Skin epidermis (tissue), 12 donors: ENCODE data around the gene SLC2A5.
A peak's percentile ranks its signal among the peaks of the same experiment; 100 is the strongest.

Experiments
- H3K27ac ChIP-seq, 21 experiments: fragments of 200-600 bp; sonication (generic) in 11 of 21; one replicate each; pipeline ENCODE4 v1.5.0; 2020; ENCODE audit warnings: mild to moderate bottlenecking in 3 of 21, inconsistent platforms in 2 of 21, moderate library complexity in 2 of 21
- H3K4me3 ChIP-seq, 7 experiments: fragments of 200-600 bp; sonication (generic) in 2 of 7; one replicate each; pipeline ENCODE4 v1.5.0; 2020; ENCODE audit warnings: inconsistent platforms in 2 of 7, mild to moderate bottlenecking in 2 of 7, moderate library complexity in 1 of 7

The SLC2A5 gene, protein sequence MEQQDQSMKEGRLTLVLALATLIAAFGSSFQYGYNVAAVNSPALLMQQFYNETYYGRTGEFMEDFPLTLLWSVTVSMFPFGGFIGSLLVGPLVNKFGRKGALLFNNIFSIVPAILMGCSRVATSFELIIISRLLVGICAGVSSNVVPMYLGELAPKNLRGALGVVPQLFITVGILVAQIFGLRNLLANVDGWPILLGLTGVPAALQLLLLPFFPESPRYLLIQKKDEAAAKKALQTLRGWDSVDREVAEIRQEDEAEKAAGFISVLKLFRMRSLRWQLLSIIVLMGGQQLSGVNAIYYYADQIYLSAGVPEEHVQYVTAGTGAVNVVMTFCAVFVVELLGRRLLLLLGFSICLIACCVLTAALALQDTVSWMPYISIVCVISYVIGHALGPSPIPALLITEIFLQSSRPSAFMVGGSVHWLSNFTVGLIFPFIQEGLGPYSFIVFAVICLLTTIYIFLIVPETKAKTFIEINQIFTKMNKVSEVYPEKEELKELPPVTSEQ

DNA sequence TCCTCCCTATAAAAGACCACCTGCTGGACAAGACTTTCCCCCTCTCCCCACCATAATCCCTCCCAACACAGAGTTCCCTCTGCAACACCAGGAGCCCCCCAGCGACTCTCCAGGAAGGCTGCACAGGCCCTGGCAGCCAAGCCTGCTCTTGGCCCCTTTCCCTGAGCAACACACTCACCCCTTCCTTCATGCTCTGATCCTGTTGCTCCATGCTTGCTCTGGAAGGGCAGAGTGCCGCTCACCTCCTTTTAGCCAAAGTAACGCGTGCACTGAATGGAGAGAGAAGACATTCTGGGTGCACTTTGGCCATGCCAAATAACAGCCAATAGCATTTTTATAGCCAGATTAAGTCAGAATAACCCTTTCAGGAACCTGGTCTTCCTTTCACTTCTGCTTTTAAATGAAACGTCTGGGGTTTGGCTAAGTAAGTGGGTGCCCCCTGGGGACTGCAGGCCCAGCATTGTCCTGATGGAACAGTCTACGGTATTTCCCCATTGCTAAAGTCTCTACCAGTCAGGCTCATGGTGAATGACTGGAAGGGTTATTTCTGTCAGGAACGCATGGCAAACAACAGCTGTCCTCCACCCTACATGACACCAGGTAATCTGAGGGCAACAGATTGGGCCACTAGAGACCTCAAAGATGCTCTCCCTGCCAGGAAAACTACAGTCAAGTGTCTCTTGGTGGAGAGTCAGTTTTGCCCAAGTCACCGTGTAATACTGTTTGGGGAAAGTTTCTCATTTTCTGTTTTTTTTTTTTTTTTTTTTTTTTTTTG lies at the start of gene SLC2A5:
Gene SLC2A5, minus strand, starts transcription at position 310 of the 775 bp plus-strand sequence. Its CDS starts 99 bp downstream, at position 211.
- Histone ChIP-seq H3K4me3 (peak within 1 kb of the TSS in 1 of 7 experiments; percentile 5), H3K27ac (peak within 1 kb of the TSS in 20 of 21 experiments; percentile 8 to 84 (median 46))

- peak overlapping the region in 1 of 21 experiments; percentile 26 for H3K27ac ChIP-seq
These were observed 48.8 kb upstream of the SLC2A5 start for GRCh38 chr1:9118186-9118585.

GRCh38 chr1:9115351-9116205 lies 46.1 kb upstream of the SLC2A5 start:
- H3K27ac ChIP-seq = peak overlapping the region in 1 of 21 experiments; percentile 46

More at GRCh38 chr1:9118186-9118585, 48.8 kb upstream of the SLC2A5 start:
- H3K4me3 ChIP-seq = no peak overlapping the region

DNA sequence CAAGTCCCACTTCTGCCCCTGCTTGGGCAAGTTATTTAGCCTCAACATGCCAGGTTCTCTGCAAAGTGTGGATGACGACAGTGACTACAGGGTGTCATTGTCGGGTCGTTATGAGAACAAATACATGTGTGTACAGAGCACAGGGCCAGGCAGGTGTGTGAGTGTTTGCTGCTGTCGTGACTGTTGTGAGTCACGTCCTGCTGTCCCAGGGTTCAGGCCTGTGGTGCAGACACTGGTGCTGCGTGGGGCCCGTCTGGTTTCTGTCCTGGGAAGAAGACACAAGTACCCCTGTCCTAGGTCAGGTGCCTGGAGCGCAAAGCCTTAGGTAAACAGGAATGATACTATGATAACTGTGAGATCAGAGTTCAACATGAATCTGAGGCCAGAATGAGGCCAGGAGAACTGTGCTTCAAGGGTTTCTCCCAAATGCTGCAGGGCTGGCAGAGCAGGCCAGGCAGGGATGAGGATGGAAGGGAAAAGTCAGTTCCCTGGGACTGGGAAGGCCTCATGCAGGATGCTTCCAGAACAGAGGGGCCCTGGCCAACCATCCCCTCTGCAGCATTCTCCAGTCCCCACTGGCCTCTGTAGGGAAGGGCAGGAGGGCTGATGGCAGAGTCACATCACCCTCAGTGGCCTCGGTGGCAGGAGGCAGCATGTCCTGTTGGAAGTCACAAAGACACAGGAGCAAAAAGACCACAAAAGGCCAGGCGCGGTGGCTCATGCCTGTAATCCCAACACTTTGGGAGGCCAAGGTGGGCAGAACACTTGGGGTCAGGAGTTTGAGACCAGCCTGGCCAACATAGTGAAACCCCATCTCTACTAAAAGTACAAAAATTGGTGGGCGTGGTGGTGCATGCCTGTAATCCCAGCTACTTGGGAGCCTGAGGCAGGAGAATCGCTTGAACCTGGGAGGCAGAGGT lies 43.8 kb upstream of the SLC2A5 start:
- Histone ChIP-seq H3K27ac (peak overlapping the region in 2 of 21 experiments; percentile 22 to 25), H3K4me3 (no peak overlapping the region)

More at GRCh38 chr1:9115351-9116205, 46.1 kb upstream of the SLC2A5 start:
- H3K4me3 ChIP-seq = no peak overlapping the region

DNA sequence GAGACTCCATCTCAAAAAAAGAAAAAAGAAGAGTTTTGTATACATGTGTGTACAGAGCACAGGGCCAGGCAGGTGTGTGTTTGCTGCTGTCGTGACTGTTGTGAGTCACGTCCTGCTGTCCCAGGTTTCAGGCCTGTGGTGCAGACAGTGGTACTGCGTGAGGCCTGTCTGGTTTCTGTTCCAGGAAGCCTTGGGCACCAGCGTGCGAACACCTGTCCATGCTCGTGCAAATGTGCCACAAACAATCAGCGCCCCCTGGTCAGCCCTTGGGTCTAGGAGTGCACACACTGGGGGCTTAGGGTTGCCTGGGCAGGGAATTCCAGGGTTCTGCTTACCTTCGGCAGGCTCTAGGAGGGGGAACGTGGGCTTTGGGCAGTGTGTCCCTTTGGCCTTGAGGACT lies 42.5 kb upstream of the SLC2A5 start:
- Histone ChIP-seq H3K4me3 (no peak overlapping the region), H3K27ac (no peak overlapping the region)

GRCh38 chr1:9111357-9111691 lies 41.9 kb upstream of the SLC2A5 start:
- H3K4me3 ChIP-seq = no peak overlapping the region
- H3K27ac ChIP-seq = peak overlapping the region in 1 of 21 experiments; percentile 9

DNA sequence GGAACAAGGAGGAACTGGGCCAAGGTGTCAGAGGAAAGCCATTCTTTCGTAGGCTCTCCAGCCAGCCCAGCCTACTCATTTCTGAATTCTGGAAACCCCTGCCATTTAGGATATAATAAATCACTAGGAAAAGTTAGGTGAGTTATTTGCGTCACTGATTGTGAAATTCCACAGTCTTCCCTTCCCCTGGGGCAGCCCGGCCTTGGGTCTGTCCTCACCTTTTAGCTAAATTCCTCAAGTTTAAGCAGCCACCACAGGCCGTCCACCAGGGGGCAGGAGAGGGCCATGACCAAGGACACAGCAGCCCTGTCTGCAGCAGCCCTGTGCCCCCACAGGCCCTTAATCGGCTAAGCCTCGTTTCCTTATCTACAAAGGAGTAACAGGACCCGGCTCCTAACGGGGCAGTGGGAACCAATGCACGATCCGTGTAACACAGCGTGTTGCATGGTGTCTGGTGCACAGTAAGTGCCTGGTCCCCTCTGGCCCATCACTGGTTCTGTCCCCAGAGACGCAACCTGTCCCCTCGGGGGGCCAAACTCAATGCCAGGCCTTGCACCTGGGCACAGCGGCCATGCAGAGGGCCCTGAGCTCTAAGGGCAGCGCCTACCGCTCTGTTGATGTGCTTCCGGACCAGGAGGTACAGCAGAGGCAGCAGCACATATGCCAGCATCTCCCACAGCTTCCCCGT lies 41.4 kb upstream of the SLC2A5 start:
- Histone ChIP-seq H3K27ac (peak overlapping the region in 1 of 21 experiments; percentile 9), H3K4me3 (no peak overlapping the region)

DNA sequence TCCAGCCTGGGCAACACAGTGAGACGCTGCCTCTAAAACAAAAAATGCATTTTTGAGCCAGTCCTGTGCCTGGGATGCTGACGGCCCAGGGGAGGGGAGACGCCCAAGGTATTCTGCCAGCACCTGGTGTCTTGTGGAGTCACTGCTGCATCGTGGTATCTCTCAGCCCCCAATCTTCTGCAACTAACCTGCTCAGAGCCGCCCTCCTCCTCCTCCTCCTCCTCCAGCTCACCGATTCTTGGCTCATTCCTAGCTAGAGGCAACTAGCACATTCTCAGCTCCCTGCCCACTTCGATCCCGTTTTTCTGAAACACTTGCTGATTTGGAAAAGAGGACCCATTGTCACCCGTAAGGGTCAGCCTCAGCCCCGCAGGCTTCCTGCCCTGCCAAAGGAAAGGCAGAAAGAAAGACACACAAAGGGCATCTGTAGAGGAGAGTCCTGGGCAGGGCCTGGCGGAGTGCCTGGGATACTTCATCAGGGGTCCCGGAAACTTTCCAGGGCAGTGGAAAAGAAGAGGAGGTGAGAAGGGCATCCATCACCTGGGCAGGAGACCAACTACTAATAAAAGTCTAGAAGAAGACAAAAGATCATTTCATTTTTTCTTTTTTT lies 38.7 kb upstream of the SLC2A5 start:
- no peak overlapping the region for H3K27ac ChIP-seq
- no peak overlapping the region for H3K4me3 ChIP-seq

GRCh38 chr1:9107136-9107535 lies 37.7 kb upstream of the SLC2A5 start:
- Histone ChIP-seq H3K4me3 (no peak overlapping the region), H3K27ac (no peak overlapping the region)

- Histone ChIP-seq H3K27ac (no peak overlapping the region), H3K4me3 (no peak overlapping the region)
These were observed 36.9 kb upstream of the SLC2A5 start for GRCh38 chr1:9106286-9106685.

DNA sequence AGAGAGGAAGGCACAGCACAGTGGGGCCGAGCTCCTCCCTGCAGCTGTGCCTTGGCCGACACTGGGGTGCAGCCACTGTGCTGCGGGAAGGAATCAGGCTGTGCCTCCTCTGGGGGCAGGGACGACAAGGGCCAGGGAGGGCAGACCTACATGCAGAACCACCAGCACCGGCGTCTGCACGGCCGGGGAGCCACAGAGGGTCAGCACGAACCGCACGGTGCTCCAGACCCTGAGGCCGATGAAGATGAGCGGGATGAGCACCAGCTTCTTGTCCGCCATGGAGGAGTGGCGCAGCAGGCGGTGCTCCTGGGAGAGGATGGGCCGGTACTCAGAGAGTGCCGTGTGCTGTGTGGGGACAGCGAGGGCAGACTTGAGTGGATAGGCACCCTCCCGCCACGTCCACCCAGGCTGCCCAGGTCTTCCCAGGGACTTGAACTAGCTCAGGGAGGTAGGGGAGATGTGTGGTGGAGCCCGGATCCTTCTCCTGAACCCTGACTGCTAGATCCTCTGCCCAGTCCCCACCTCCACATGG lies 36.0 kb upstream of the SLC2A5 start:
- no peak overlapping the region for H3K4me3 ChIP-seq
- H3K27ac ChIP-seq = no peak overlapping the region

DNA sequence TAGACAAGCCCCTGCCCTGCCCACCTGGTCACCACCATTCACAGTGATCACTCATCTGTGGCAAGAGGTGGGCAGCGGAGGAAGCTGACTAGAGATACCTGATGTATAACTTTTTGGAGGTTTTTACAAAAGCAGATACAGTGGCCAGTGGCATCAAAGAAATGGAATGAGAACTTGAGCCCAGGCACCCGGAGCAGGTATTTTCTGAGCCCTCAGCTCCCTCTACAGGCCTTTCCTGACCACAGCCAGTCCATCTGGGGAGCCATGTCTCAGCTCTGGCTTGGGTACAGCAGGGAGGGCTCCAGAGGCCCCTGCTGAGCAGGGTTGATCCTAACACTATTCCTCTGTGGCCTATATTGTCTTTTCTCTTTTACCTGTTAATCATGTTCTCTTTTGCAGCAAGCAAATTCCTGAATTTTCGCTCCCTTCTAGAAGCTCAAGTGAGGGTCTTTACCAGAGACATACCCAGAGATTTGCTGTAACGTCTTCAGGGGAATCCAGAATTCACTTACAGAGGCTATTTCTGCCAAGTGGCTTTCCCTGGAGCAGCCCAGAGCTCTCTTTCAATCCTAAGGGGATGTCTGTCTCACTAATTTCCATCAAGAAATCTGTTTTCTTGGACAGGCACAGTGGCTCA lies 32.2 kb upstream of the SLC2A5 start:
- H3K4me3 ChIP-seq = no peak overlapping the region
- no peak overlapping the region for H3K27ac ChIP-seq

GRCh38 chr1:9100471-9101043 lies 31.1 kb upstream of the SLC2A5 start:
- no peak overlapping the region for H3K27ac ChIP-seq
- H3K4me3 ChIP-seq = no peak overlapping the region

GRCh38 chr1:9099555-9099954 lies 30.1 kb upstream of the SLC2A5 start:
- Histone ChIP-seq H3K27ac (no peak overlapping the region), H3K4me3 (no peak overlapping the region)

- no peak overlapping the region for H3K4me3 ChIP-seq
- H3K27ac ChIP-seq = no peak overlapping the region
These were observed 28.7 kb upstream of the SLC2A5 start for GRCh38 chr1:9097947-9098705.

GRCh38 chr1:9095818-9096217 lies 26.4 kb upstream of the SLC2A5 start:
- Histone ChIP-seq H3K27ac (no peak overlapping the region), H3K4me3 (no peak overlapping the region)
